Measurements from ENCODE around the gene SCGB1C2.
A peak's percentile ranks its signal among the peaks of the same experiment; 100 is the strongest.

SCGB1C2 gene

GRCh38 chr17:142876-143784, 5.8 kb downstream of the SCGB1C2 start:
- no peak overlapping the region for H3K4me3 ChIP-seq
- H3K36me3 ChIP-seq: no peaks in the 10 kb centered on the region
- H3K9ac ChIP-seq: no peak overlapping the region
- no peaks in the 10 kb centered on the region for H3K9me3 ChIP-seq
- H3K4me2 ChIP-seq: 0 out of 2 replicates have a peak overlapping the region, but pooled peaks have one; percentile 26
- H3K4me1 ChIP-seq: peaks cover 6% of the 10 kb centered on the region; the same call in 1 of the 2 replicates
- no peak overlapping the region for H3K27ac ChIP-seq
- TF ChIP-seq Cebpa-rat (IDR thresholded peaks at IDR 0.05): no peak
- no peaks in the 10 kb centered on the region for H4K20me1 ChIP-seq
- no peaks in the 10 kb centered on the region; the same call in 1 of the 2 replicates for H3K27me3 ChIP-seq

- no peaks in the 10 kb centered on the region for H3K36me3 ChIP-seq
- H3K27me3 ChIP-seq: no peaks in the 10 kb centered on the region; the same call in 1 of the 2 replicates
- H3K9ac ChIP-seq: no peak overlapping the region
- no peak for TF ChIP-seq Cebpa-rat (IDR thresholded peaks at IDR 0.05)
- peak overlapping the region; percentile 26; the same call in 1 of the 2 replicates for H3K4me2 ChIP-seq
- peaks cover 6% of the 10 kb centered on the region; the same call in 1 of the 2 replicates for H3K4me1 ChIP-seq
- H4K20me1 ChIP-seq: no peaks in the 10 kb centered on the region
- H3K4me3 ChIP-seq: no peak overlapping the region
- no peak overlapping the region for H3K27ac ChIP-seq
- H3K9me3 ChIP-seq: no peaks in the 10 kb centered on the region
Observed at GRCh38 chr17:143785-144281, 6.5 kb downstream of the SCGB1C2 start.

GRCh38 chr17:144936-145670, 7.7 kb downstream of the SCGB1C2 start:
- H3K4me1 ChIP-seq: peaks cover 6% of the 10 kb centered on the region; the same call in 1 of the 2 replicates
- no peaks in the 10 kb centered on the region for H3K36me3 ChIP-seq
- H3K4me2 ChIP-seq: no peak overlapping the region
- H3K27me3 ChIP-seq: no peaks in the 10 kb centered on the region; the same call in 1 of the 2 replicates
- H3K27ac ChIP-seq: no peak overlapping the region
- TF ChIP-seq Cebpa-rat (IDR thresholded peaks at IDR 0.05): no peak
- H3K9ac ChIP-seq: no peak overlapping the region
- H3K9me3 ChIP-seq: no peaks in the 10 kb centered on the region
- H3K4me3 ChIP-seq: no peak overlapping the region
- H4K20me1 ChIP-seq: no peaks in the 10 kb centered on the region

GRCh38 chr17:145671-146541, 8.5 kb downstream of the SCGB1C2 start:
- no peaks in the 10 kb centered on the region for H3K36me3 ChIP-seq
- no peak overlapping the region for H3K4me2 ChIP-seq
- H3K4me1 ChIP-seq: peaks cover 6% of the 10 kb centered on the region; the same call in 1 of the 2 replicates
- TF ChIP-seq Cebpa-rat (IDR thresholded peaks at IDR 0.05): no peak
- H3K4me3 ChIP-seq: no peak overlapping the region
- no peaks in the 10 kb centered on the region for H4K20me1 ChIP-seq
- no peak overlapping the region for H3K9ac ChIP-seq
- H3K27me3 ChIP-seq: no peaks in the 10 kb centered on the region; the same call in 1 of the 2 replicates
- H3K27ac ChIP-seq: no peak overlapping the region
- no peaks in the 10 kb centered on the region for H3K9me3 ChIP-seq

GRCh38 chr17:146546-146945, 9.2 kb downstream of the SCGB1C2 start:
- H3K9me3 ChIP-seq: no peaks in the 10 kb centered on the region
- no peak overlapping the region for H3K4me3 ChIP-seq
- no peaks in the 10 kb centered on the region for H4K20me1 ChIP-seq
- peaks cover 6% of the 10 kb centered on the region; the same call in 1 of the 2 replicates for H3K4me1 ChIP-seq
- no peak overlapping the region for H3K4me2 ChIP-seq
- no peak overlapping the region for H3K9ac ChIP-seq
- no peak overlapping the region for H3K27ac ChIP-seq
- TF ChIP-seq Cebpa-rat (IDR thresholded peaks at IDR 0.05): no peak
- no peaks in the 10 kb centered on the region for H3K36me3 ChIP-seq
- H3K27me3 ChIP-seq: no peaks in the 10 kb centered on the region; the same call in 1 of the 2 replicates

GRCh38 chr17:146983-147761, 9.8 kb downstream of the SCGB1C2 start:
- Histone ChIP-seq H3K9me3 (no peaks in the 10 kb centered on the region), H3K27me3 (no peaks in the 10 kb centered on the region; the same call in 1 of the 2 replicates), H3K27ac (no peak overlapping the region), H4K20me1 (no peaks in the 10 kb centered on the region), H3K4me1 (peaks cover 6% of the 10 kb centered on the region; the same call in 1 of the 2 replicates), H3K4me3 (no peak overlapping the region), H3K36me3 (no peaks in the 10 kb centered on the region), H3K4me2 (no peak overlapping the region), H3K9ac (no peak overlapping the region)
- TF ChIP-seq Cebpa-rat (IDR thresholded peaks at IDR 0.05): no peak

DNA sequence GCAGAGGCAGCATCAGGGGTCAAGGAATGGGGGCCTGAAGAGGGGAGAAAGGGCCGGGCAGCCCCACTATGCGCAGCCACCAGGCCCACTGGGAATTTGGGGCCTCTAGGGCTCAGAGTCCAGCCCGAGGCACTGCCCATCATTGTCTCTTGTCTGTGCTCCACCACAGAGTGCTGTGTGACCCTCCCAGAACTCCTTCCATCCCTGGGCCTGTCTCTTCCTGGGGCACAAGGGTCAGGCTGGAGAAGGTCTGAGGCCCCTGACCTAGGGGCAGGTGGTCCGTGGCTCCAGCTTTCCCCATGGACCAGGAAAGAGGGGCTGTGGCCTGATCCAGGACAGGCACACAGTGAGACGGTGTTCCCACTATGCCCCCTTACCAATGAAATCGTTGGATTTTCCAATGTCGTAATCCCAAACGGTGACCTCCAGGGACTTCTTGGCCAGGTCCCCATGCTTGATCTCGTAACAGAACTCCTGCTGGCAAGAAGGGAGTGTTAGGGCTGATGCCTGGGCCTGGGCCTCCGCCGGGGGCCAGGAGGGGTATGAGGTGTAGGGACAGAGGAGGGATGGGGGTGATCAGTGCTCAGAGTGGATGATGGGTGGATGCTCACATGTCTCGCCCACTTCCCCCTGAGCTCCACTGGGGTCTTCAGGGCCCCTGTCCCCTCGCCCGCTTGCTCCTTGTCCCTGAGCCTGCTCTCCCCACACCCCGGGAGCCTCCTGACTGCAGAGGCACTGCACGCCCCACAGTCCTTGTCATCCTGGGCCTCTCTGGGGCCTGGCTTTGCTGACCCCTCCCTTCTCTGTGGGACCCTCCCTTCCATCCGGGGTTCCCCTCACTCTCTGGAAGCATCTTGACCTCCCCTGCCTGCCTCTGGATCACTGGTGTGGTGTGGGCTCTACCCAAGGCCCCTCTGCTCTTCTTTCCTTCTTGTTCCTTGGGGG, 10.7 kb downstream of the SCGB1C2 start:
- Histone ChIP-seq H3K4me3 (no peak overlapping the region), H3K9me3 (no peaks in the 10 kb centered on the region), H4K20me1 (no peaks in the 10 kb centered on the region), H3K4me1 (peaks cover 6% of the 10 kb centered on the region; the same call in 1 of the 2 replicates), H3K36me3 (no peaks in the 10 kb centered on the region), H3K27me3 (no peaks in the 10 kb centered on the region; the same call in 1 of the 2 replicates), H3K4me2 (no peak overlapping the region), H3K27ac (no peak overlapping the region), H3K9ac (no peak overlapping the region)
- no peak for TF ChIP-seq Cebpa-rat (IDR thresholded peaks at IDR 0.05)

Measured in BLaER1 (cell line).